B cell (primary cell): ENCODE results near the gene METTL8. TPM values are rescaled to one million over a fixed set of nuclear protein-coding genes. Genes with fewer than 3 reads are reported as not detected.

Experiments
- ATAC-seq: fragments of 200-7000 bp; cut with Tn5 transposase; one replicate; pipeline ENCODE4 v1.10.0; 2021; ENCODE audit warnings: low read depth, mild to moderate bottlenecking, moderate number of reproducible peaks, moderate library complexity
- CTCF ChIA-PET: fragments of 350-600 bp; sonication (Branson Sonifier 250); formaldehyde crosslinking; loops from one replicate; lab custom pipeline; 2021; ENCODE audit warnings: antibody characterized with exemption, inconsistent platforms; lab: Charles Lee
- POLR2A ChIA-PET: fragments of 350-600 bp; sonication (Branson Sonifier 250); formaldehyde crosslinking; loops from one replicate; lab custom pipeline; 2021; ENCODE audit warnings: antibody characterized with exemption; lab: Charles Lee
- DNase-seq: peaks from one replicate; pipeline ENCODE4 v3.0.0; 2013
- H2AFZ ChIP-seq: 2 replicates; pipeline ENCODE4 v1.6.1; 2012; ENCODE audit warnings: mild to moderate bottlenecking, low read depth, low read length; ENCODE audit not compliant: insufficient read depth, poor library complexity, severe bottlenecking
- H3K27ac ChIP-seq, 2 donors: 1 replicate in 1 of 2; 2 replicates in 1 of 2; pipeline ENCODE4 v1.5.1; 2012 to 2013; ENCODE audit warnings: low read length in 2 of 2, mild to moderate bottlenecking in 2 of 2, moderate library complexity in 1 of 2
- H3K27me3 ChIP-seq, 4 experiments: fragments of 200-600 bp in 1 of 4; sonication (generic) in 1 of 4; replicated peaks in 1 of 4; 1 replicate in 2 of 4; 2 replicates in 2 of 4; pipeline versions ENCODE4 v1.6.1 to v1.7.0; 2013 to 2016; ENCODE audit warnings: low read length in 3 of 4, mild to moderate bottlenecking in 2 of 4, mixed read lengths in 1 of 4, moderate library complexity in 1 of 4; ENCODE audit not compliant: insufficient read depth in 4 of 4, control insufficient read depth in 3 of 4; ENCODE audit errors: control extremely low read depth in 1 of 4
- H3K36me3 ChIP-seq, 2 experiments: replicated peaks in 1 of 2; 1 replicate in 1 of 2; 2 replicates in 1 of 2; pipeline versions ENCODE4 v1.6.1 to v1.7.1; 2013; ENCODE audit warnings: low read length in 1 of 2; ENCODE audit not compliant: insufficient read depth in 2 of 2, control insufficient read depth in 1 of 2; ENCODE audit errors: control extremely low read depth in 1 of 2, extremely low read depth in 1 of 2
- H3K4me1 ChIP-seq, 2 donors: fragments of 200-600 bp in 1 of 2; sonication (generic) in 1 of 2; 1 replicate in 1 of 2; 2 replicates in 1 of 2; pipeline versions ENCODE4 v1.5.1 to v1.6.1; 2013 to 2017; ENCODE audit warnings: low read length in 2 of 2; ENCODE audit not compliant: control insufficient read depth in 2 of 2, insufficient read depth in 2 of 2
- H3K4me2 ChIP-seq: replicated peaks from 2 replicates; pipeline ENCODE3; 2012; ENCODE audit warnings: mild to moderate bottlenecking, low read depth, low read length; ENCODE audit not compliant: poor library complexity, severe bottlenecking
- H3K4me3 ChIP-seq, 5 experiments: fragments of 200-600 bp in 1 of 5; sonication (generic) in 1 of 5; 1 replicate in 3 of 5; 2 replicates in 2 of 5; pipeline versions ENCODE4 v1.5.1 to v1.7.0; 2011 to 2016; ENCODE audit warnings: low read length in 4 of 5, mild to moderate bottlenecking in 4 of 5, low read depth in 2 of 5, control low read depth in 1 of 5, moderate library complexity in 1 of 5; ENCODE audit not compliant: insufficient read depth in 1 of 5; ENCODE audit errors: control extremely low read depth in 1 of 5, extremely low read depth in 1 of 5
- H3K79me2 ChIP-seq: fragments of 200-600 bp; sonication (generic); one replicate; pipeline ENCODE4 v1.6.0; 2016; ENCODE audit warnings: low read length; ENCODE audit not compliant: control insufficient read depth, insufficient read depth
- H3K9ac ChIP-seq: fragments of 200-600 bp; sonication (generic); 2 replicates; pipeline ENCODE4 v1.6.1; 2017; ENCODE audit warnings: mild to moderate bottlenecking, low read length, moderate library complexity
- H3K9me3 ChIP-seq, 3 donors: one replicate each; pipeline versions ENCODE4 v1.6.1 to v1.7.1; 2013; ENCODE audit warnings: low read length in 2 of 3; ENCODE audit not compliant: control insufficient read depth in 2 of 3, insufficient read depth in 1 of 3; ENCODE audit errors: control extremely low read depth in 1 of 3
- H4K20me1 ChIP-seq: 2 replicates; pipeline ENCODE4 v1.6.0; 2012; ENCODE audit warnings: mild to moderate bottlenecking, low read length; ENCODE audit not compliant: insufficient read depth, control insufficient read depth, poor library complexity, severe bottlenecking
- H3K27ac Mint-ChIP-seq: one replicate; pipeline ENCODE4 v1.8.0; 2021; ENCODE audit warnings: mixed read lengths
- H3K27me3 Mint-ChIP-seq: one replicate; pipeline ENCODE4 v1.8.0; 2021; ENCODE audit warnings: mixed read lengths
- H3K4me1 Mint-ChIP-seq: one replicate; pipeline ENCODE4 v1.8.0; 2021; ENCODE audit warnings: mixed read lengths
- H3K4me3 Mint-ChIP-seq: one replicate; pipeline ENCODE4 v1.8.0; 2021; ENCODE audit warnings: mixed read lengths
- H3K9me3 Mint-ChIP-seq: one replicate; pipeline ENCODE4 v1.8.0; 2022; ENCODE audit warnings: mixed read lengths; ENCODE audit not compliant: insufficient read depth
- EZH2 ChIP-seq: IDR thresholded peaks from 2 replicates; pipeline ENCODE4 v1.6.1; 2012; ENCODE audit warnings: borderline replicate concordance, low read depth, mild to moderate bottlenecking, moderate library complexity, low read length; ENCODE audit not compliant: insufficient read depth, poor library complexity, severe bottlenecking
- WGBS: methylation state at CpG from one replicate; pipeline ENCODE4 v1.1.5; 2013; ENCODE audit warnings: missing lambda C conversion rate; ENCODE audit not compliant: insufficient coverage; 5-methylcytosine and 5-hydroxymethylcytosine counted together
- intact Hi-C: fragments of 100-400 bp; cut with micrococcal nuclease; formaldehyde crosslinking; loops from one replicate; pipeline ENCODE4 v1.10.0; 2022
- polyA plus RNA-seq: library from polyadenylated mRNA; depleted of rRNA; stranded (reverse); fragments of >200 nt; gene quantifications from 2 replicates; pipeline ENCODE4 v1.2.3, GENCODE V29; 2012
- total RNA-seq, 2 donors: library from RNA; stranded (reverse); fragments of 120-200 nt in 1 of 2; gene quantifications; 1 replicate in 1 of 2; 2 replicates in 1 of 2; pipeline versions ENCODE4 v1.2.3 to v1.2.4, GENCODE V29; 2013 to 2022
- TF ChIP-seq, protein P1 (sequence below): fragments of 200-600 bp; IDR thresholded peaks from one replicate; pipeline ENCODE4 v1.8.0; 2022; ENCODE audit warnings: antibody characterized with exemption, mild to moderate bottlenecking

METTL8 gene
- total and polyA plus RNA-seq, 2 donors (not counting 1 experiment from before 2014, with no cell fraction given) = 20.8 to 57.8 TPM

DNA sequence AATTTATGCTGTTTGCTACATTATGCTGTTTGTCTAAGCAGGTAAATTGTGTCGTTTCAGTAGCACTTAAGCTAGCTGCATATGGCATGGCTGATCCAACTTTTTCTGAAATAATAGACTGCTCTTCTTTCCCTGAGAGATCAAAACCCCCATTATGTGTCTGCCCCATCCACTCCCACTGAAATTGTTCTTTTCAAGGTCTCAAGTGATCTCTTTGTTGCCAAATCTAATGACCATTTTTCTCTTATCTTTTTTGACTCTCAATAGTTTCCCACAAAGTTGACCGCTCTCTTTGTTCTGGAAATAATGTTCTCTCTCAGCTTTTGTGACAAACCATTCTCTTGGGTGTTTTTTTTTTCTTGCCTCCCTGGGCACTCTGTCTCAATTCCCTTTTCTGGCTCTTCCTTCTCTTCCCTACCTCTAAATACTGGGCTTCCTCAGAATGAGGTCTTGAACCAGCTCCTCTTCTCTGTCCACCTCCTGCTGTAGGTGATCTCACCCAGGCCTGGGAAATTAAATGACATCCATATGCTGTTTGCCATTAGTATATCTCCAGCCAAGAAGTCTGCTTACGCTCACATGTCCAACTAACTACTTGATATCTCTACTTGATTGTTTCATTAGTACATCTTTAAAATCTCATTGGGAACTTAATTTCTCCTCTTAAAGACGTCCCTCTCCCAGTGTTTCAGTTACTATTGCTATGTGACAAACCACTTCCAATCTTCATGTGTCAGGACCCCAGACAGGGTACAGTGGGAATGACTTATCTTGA lies 165.7 kb downstream of the METTL8 start:
- H2AFZ ChIP-seq = no peak overlapping the region
- H4K20me1 ChIP-seq = no peaks in the 10 kb centered on the region
- no peak overlapping the region for H3K4me2 ChIP-seq
- H3K9me3 ChIP-seq = peaks cover 0 to 4% (median 0%) of the 10 kb centered on the region in 3 donors
- CTCF ChIA-PET = no interaction called here
- intact Hi-C loops = loop anchor here (5.0 kb wide), 1 partner anchor 49 kb away; no protein-coding TSS in a partner anchor
- no peak overlapping the region for H3K27ac Mint-ChIP-seq
- TF ChIP-seq, protein P1, sequence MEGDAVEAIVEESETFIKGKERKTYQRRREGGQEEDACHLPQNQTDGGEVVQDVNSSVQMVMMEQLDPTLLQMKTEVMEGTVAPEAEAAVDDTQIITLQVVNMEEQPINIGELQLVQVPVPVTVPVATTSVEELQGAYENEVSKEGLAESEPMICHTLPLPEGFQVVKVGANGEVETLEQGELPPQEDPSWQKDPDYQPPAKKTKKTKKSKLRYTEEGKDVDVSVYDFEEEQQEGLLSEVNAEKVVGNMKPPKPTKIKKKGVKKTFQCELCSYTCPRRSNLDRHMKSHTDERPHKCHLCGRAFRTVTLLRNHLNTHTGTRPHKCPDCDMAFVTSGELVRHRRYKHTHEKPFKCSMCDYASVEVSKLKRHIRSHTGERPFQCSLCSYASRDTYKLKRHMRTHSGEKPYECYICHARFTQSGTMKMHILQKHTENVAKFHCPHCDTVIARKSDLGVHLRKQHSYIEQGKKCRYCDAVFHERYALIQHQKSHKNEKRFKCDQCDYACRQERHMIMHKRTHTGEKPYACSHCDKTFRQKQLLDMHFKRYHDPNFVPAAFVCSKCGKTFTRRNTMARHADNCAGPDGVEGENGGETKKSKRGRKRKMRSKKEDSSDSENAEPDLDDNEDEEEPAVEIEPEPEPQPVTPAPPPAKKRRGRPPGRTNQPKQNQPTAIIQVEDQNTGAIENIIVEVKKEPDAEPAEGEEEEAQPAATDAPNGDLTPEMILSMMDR = no peak
- no peak for TF ChIP-seq EZH2
- DNase-seq = no peak
- no peaks in the 10 kb centered on the region for H3K27me3 ChIP-seq
- no peak overlapping the region for H3K4me3 ChIP-seq
- no peaks in the 10 kb centered on the region for H3K27me3 Mint-ChIP-seq
- H3K36me3 ChIP-seq = no peaks in the 10 kb centered on the region
- no peak overlapping the region for H3K4me3 Mint-ChIP-seq
- no peaks in the 10 kb centered on the region for H3K9me3 Mint-ChIP-seq
- H3K9ac ChIP-seq = no peak overlapping the region
- H3K79me2 ChIP-seq = no peaks in the 10 kb centered on the region
- WGBS = 100% methylated on average over 3 of the region's 4 CpGs
- POLR2A ChIA-PET = interaction anchor here (0.6 to 0.9 kb wide), 2 partner anchors 15 to 296 kb away, joined by 3 to 6 read pairs; no protein-coding TSS in a partner anchor
- H3K27ac ChIP-seq = no peak overlapping the region
- H3K4me1 ChIP-seq = peaks cover 11 to 12% of the 10 kb centered on the region in 2 donors
- ATAC-seq = no peak
- H3K4me1 Mint-ChIP-seq = peaks cover 1% of the 10 kb centered on the region

Other genes with a start within 250 kb of the METTL8 start
- gene DCAF17, start 236 bp upstream of the METTL8 start, total RNA-seq = 27.9 and 29.4 TPM in 2 replicates
- gene DCAF17, start 236 bp upstream of the METTL8 start, polyA plus RNA-seq = 8.1 and 8.8 TPM in 2 replicates
- gene CYBRD1, start 88.5 kb upstream of the METTL8 start, total RNA-seq = not detected in 2 replicates
- gene CYBRD1, start 88.5 kb upstream of the METTL8 start, polyA plus RNA-seq = 0.07 and 0.27 TPM in 2 replicates